ENCODE measurements around the gene SNRNP200. TPM values are rescaled to one million over a fixed set of nuclear protein-coding genes. Genes with fewer than 3 reads are reported as not detected.

Gene SNRNP200
- polyA plus RNA-seq, 2 donors, result 52.5 to 65.6 TPM

DNA sequence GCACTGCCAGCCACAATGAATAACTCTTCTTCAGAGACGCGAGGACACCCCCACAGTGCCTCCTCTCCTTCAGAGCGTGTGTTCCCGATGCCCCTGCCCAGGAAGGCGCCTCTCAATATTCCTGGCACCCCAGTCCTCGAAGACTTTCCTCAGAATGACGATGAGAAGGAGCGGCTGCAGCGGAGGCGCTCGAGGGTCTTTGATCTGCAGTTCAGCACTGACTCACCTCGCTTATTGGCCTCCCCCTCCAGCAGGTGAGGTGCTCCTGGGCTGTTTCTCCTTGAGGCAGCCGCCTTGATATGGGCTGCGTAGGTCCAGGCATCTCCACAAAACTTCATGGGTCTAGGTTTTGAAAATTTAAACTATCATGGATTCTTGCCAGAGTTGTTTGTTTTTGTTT, 36.3 kb upstream of the SNRNP200 start:
- Histone ChIP-seq H3K4me1 (ENCODE audit: control insufficient read depth in 2 of 2, insufficient read depth in 2 of 2, low read length in 1 of 2) (no peaks in the 10 kb centered on the region), H3K36me3 (ENCODE audit: control insufficient read depth in 2 of 2, insufficient read depth in 2 of 2, low read length in 1 of 2) (peaks cover 0 to 2% of the 10 kb centered on the region in 2 donors), H3K4me3 (ENCODE audit: low read depth in 1 of 2, low read length in 2 of 2) (no peak overlapping the region), H3K27me3 (ENCODE audit: control insufficient read depth in 1 of 2, insufficient read depth in 2 of 2, low read length in 2 of 2) (no peaks in the 10 kb centered on the region), H3K27ac (ENCODE audit: low read depth in 2 of 2, low read length in 1 of 2) (no peak overlapping the region), H3K9me3 (ENCODE audit: control insufficient read depth in 2 of 2, insufficient read depth in 1 of 2, low read depth in 1 of 2, low read length in 1 of 2) (no peaks in the 10 kb centered on the region)
- WGBS, 2 donors, result 87 to 92% methylated on average over 14 of the region's 14 CpGs

DNA sequence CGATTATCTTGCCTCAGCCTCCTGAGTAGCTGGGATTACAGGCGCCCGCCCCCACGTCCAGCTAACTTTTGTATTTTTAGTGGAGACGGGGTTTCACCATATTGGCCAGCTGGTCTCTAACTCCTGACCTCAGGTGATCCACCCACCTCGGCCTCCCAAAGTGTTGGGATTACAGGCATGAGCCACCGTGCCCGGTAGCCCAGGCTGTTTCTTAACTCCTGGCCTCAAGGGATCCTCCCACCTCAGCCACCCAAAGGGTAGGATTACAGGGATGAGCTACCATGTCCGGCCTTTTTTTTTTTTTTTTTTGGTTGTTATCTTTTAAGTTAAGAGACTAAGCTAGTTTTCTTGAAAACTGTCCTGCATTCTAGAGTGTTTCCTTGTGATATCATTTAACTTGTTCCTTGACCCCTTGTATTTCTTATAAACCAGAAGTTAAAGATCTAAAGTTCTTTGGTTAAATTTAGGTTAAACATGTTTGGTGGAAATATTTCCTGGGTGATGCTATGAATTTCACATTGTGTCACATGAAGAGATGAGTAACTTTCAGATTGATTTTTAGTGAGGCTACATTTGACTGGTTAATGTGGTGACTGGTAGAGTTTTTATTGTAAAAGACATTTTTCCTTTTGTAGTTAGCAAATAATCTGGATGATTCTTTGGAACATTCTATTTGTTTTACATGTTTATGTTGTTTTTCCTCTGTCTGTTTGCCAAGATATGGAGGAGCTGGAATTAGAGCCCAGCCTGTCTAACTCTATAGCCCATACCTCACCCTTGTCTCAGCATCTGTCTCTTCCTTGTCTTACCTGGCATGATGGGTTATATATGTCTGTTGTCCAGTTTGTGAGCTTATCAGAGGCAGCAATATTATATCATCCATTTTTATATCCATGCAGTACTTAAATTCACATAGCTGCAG, 35.4 kb upstream of the SNRNP200 start:
- 88 to 91% methylated on average over 9 of the region's 9 CpGs for WGBS, 2 donors
- Histone ChIP-seq H3K36me3 (ENCODE audit: control insufficient read depth in 2 of 2, insufficient read depth in 2 of 2, low read length in 1 of 2) (no peaks in the 10 kb centered on the region), H3K27me3 (ENCODE audit: control insufficient read depth in 1 of 2, insufficient read depth in 2 of 2, low read length in 2 of 2) (no peaks in the 10 kb centered on the region), H3K9me3 (ENCODE audit: control insufficient read depth in 2 of 2, insufficient read depth in 1 of 2, low read depth in 1 of 2, low read length in 1 of 2) (no peaks in the 10 kb centered on the region), H3K4me3 (ENCODE audit: low read depth in 1 of 2, low read length in 2 of 2) (no peak overlapping the region), H3K27ac (ENCODE audit: low read depth in 2 of 2, low read length in 1 of 2) (no peak overlapping the region), H3K4me1 (ENCODE audit: control insufficient read depth in 2 of 2, insufficient read depth in 2 of 2, low read length in 1 of 2) (peaks cover 0 to 3% of the 10 kb centered on the region in 2 donors)

DNA sequence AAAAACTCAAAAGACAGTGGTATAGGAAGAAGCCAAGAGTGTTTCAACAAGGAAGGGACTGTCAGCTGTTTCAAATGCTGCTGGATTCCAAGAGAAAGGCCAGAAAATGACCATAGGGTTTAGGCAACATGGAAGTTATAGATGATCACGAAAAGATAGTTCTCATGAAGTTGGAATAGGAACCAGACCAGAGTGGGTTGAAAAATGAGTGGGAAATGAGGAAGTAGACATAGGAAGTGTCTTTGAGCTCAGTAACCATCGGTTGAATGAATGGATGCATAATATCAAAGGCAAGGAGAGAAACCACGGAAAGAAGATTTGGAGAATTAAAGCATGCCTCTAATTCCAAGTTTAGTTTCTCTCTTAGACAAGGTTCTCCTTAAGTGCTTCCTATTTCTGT, 31.5 kb upstream of the SNRNP200 start:
- no peaks in the 10 kb centered on the region for H3K27me3 ChIP-seq (ENCODE audit: control insufficient read depth in 1 of 2, insufficient read depth in 2 of 2, low read length in 2 of 2)
- H3K9me3 ChIP-seq (ENCODE audit: control insufficient read depth in 2 of 2, insufficient read depth in 1 of 2, low read depth in 1 of 2, low read length in 1 of 2), result no peaks in the 10 kb centered on the region
- no peaks in the 10 kb centered on the region for H3K36me3 ChIP-seq (ENCODE audit: control insufficient read depth in 2 of 2, insufficient read depth in 2 of 2, low read length in 1 of 2)
- H3K4me1 ChIP-seq (ENCODE audit: control insufficient read depth in 2 of 2, insufficient read depth in 2 of 2, low read length in 1 of 2), result peaks cover 0 to 3% of the 10 kb centered on the region in 2 donors
- no peak overlapping the region for H3K27ac ChIP-seq (ENCODE audit: low read depth in 2 of 2, low read length in 1 of 2)
- 84 to 87% methylated on average over 3 of the region's 3 CpGs for WGBS, 2 donors
- H3K4me3 ChIP-seq (ENCODE audit: low read depth in 1 of 2, low read length in 2 of 2), result no peak overlapping the region

DNA sequence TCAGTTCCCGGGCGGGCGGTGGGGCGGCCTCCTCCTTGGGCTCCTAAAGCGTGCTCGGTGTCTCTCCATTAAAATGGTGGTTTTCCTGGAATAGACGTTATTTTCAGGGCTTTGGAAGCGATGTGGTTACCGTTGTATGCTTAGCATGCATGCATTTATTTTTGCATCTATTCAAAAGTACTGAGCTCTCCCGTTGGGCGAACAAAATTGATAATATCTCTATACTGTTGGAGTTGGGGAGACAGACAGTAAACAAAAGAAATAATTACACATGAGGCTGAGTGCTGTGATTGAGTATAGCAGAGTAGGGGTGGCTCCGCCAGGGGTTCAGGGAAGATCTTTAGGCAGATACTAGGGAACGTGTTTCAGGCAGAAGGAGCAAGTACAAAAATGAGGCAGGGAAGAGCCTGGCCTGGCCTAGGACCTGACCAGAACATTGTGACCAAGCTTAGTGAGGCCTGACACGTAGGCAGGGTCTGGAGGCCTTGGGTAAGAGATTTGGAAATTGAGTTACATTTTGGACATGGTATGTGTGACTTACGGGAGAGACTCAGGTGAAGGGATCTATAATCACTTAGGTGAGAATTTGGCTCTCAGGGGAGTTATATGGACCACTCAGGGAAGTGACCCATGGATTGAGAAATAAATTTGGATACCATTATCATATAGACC, 30.9 kb upstream of the SNRNP200 start:
- no peaks in the 10 kb centered on the region for H3K9me3 ChIP-seq (ENCODE audit: control insufficient read depth in 2 of 2, insufficient read depth in 1 of 2, low read depth in 1 of 2, low read length in 1 of 2)
- H3K27ac ChIP-seq (ENCODE audit: low read depth in 2 of 2, low read length in 1 of 2), result peak overlapping the region in 1 of 2 donors; percentile 96
- no peaks in the 10 kb centered on the region for H3K27me3 ChIP-seq (ENCODE audit: control insufficient read depth in 1 of 2, insufficient read depth in 2 of 2, low read length in 2 of 2)
- no peaks in the 10 kb centered on the region for H3K36me3 ChIP-seq (ENCODE audit: control insufficient read depth in 2 of 2, insufficient read depth in 2 of 2, low read length in 1 of 2)
- peak overlapping the region; percentile 53 to 74 for H3K4me3 ChIP-seq (ENCODE audit: low read depth in 1 of 2, low read length in 2 of 2)
- H3K4me1 ChIP-seq (ENCODE audit: control insufficient read depth in 2 of 2, insufficient read depth in 2 of 2, low read length in 1 of 2), result peaks cover 0 to 3% of the 10 kb centered on the region in 2 donors
- WGBS, 2 donors, result 14 to 16% methylated on average over 15 of the region's 15 CpGs

DNA sequence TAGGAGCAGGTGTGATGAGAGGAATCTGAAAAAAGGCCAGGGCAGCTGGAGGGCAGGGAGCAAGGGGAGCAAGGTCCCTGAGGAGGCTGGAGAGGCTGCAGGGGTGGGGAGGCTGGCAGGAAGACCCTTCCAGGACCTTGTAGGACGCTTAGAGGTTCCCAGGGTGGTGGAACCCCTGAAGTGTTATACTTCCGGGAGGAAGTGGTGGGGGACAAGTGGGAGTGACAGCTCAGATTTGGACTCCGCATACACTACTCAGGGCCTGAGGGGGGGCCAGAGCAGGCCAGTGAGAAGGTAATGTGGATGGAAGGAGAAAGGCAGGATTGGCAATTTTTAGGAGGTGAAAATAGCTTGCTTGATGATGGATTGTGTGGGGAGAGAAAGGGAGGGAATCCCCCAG, 28.4 kb upstream of the SNRNP200 start:
- Histone ChIP-seq H3K9me3 (ENCODE audit: control insufficient read depth in 2 of 2, insufficient read depth in 1 of 2, low read depth in 1 of 2, low read length in 1 of 2) (no peaks in the 10 kb centered on the region), H3K4me3 (ENCODE audit: low read depth in 1 of 2, low read length in 2 of 2) (no peak overlapping the region), H3K4me1 (ENCODE audit: control insufficient read depth in 2 of 2, insufficient read depth in 2 of 2, low read length in 1 of 2) (peaks cover 0 to 3% of the 10 kb centered on the region in 2 donors), H3K27ac (ENCODE audit: low read depth in 2 of 2, low read length in 1 of 2) (no peak overlapping the region), H3K27me3 (ENCODE audit: control insufficient read depth in 1 of 2, insufficient read depth in 2 of 2, low read length in 2 of 2) (no peaks in the 10 kb centered on the region), H3K36me3 (ENCODE audit: control insufficient read depth in 2 of 2, insufficient read depth in 2 of 2, low read length in 1 of 2) (no peaks in the 10 kb centered on the region)
- WGBS, 2 donors, result 83 to 85% methylated on average over 3 of the region's 3 CpGs

DNA sequence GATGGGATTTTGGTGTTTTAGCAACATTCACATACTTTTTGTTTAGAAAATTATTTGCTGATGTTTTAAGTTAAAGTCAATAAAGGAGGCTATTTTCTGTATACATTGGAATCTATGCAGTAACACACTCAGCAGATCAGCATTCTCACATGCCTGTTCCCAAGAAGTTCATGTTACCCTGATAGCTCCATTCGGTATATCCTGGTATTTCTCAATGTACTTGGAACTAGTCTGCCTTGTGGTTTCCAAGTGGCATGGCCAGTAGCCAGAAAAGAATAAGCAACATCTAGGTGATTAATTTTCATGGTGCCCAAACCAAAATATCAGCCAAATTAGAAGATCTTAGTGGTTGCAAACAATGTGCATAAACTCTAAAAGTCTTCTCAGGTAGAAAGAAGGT, 25.1 kb upstream of the SNRNP200 start:
- Histone ChIP-seq H3K4me3 (ENCODE audit: low read depth in 1 of 2, low read length in 2 of 2) (no peak overlapping the region), H3K36me3 (ENCODE audit: control insufficient read depth in 2 of 2, insufficient read depth in 2 of 2, low read length in 1 of 2) (peaks cover 0 to 3% of the 10 kb centered on the region in 2 donors), H3K9me3 (ENCODE audit: control insufficient read depth in 2 of 2, insufficient read depth in 1 of 2, low read depth in 1 of 2, low read length in 1 of 2) (no peaks in the 10 kb centered on the region), H3K4me1 (ENCODE audit: control insufficient read depth in 2 of 2, insufficient read depth in 2 of 2, low read length in 1 of 2) (peaks cover 0 to 6% of the 10 kb centered on the region in 2 donors), H3K27me3 (ENCODE audit: control insufficient read depth in 1 of 2, insufficient read depth in 2 of 2, low read length in 2 of 2) (no peaks in the 10 kb centered on the region), H3K27ac (ENCODE audit: low read depth in 2 of 2, low read length in 1 of 2) (no peak overlapping the region)
- WGBS, 2 donors, result 27 to 42% methylated on average over 1 of the region's 1 CpG

DNA sequence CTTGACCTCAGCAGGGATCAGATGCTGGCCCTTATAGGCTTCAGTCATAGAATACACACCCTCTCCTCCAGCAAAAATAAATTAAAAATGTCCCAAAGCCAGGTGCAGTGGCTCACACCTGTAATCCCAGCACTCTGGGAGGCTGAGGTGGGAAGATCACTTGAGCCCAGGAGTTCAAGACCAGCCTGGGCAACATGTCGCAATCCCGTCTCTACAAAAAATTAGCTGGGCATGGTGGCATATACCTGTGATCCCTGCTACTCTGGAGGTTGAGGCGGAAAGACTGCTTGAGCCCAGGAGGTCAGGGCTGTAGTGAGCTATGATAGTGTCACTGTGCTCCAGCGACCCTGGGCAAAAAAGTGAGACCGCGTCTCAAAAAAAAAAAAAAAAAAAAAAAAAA, 24.5 kb upstream of the SNRNP200 start:
- 90 to 95% methylated on average over 4 to 6 of the region's 6 CpGs for WGBS, 2 donors
- peaks cover 0 to 6% of the 10 kb centered on the region in 2 donors for H3K4me1 ChIP-seq (ENCODE audit: control insufficient read depth in 2 of 2, insufficient read depth in 2 of 2, low read length in 1 of 2)
- peaks cover 0 to 3% of the 10 kb centered on the region in 2 donors for H3K36me3 ChIP-seq (ENCODE audit: control insufficient read depth in 2 of 2, insufficient read depth in 2 of 2, low read length in 1 of 2)
- no peaks in the 10 kb centered on the region for H3K9me3 ChIP-seq (ENCODE audit: control insufficient read depth in 2 of 2, insufficient read depth in 1 of 2, low read depth in 1 of 2, low read length in 1 of 2)
- H3K27me3 ChIP-seq (ENCODE audit: control insufficient read depth in 1 of 2, insufficient read depth in 2 of 2, low read length in 2 of 2), result no peaks in the 10 kb centered on the region
- no peak overlapping the region for H3K4me3 ChIP-seq (ENCODE audit: low read depth in 1 of 2, low read length in 2 of 2)
- H3K27ac ChIP-seq (ENCODE audit: low read depth in 2 of 2, low read length in 1 of 2), result no peak overlapping the region

DNA sequence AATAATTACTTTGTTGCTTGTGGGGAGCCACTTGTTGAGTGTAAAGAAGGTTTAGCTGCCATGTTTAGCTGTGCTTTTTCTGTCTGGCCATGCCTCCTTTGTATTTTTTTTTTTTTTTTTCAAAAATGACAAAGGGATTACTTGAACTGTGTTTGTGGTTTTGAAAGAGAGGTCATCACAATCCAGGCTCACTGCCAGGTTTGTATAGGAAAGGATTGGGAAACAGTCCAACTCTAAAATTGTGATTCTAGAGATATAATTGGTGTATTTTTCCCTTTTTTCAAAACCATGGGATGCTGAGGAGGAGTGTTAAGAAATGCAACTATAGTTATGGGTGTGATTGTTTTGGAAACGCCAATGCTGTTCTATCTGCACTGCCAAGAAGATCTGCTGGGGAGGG, 24.1 kb upstream of the SNRNP200 start:
- Histone ChIP-seq H3K4me3 (ENCODE audit: low read depth in 1 of 2, low read length in 2 of 2) (no peak overlapping the region), H3K4me1 (ENCODE audit: control insufficient read depth in 2 of 2, insufficient read depth in 2 of 2, low read length in 1 of 2) (peaks cover 0 to 6% of the 10 kb centered on the region in 2 donors), H3K27ac (ENCODE audit: low read depth in 2 of 2, low read length in 1 of 2) (no peak overlapping the region), H3K27me3 (ENCODE audit: control insufficient read depth in 1 of 2, insufficient read depth in 2 of 2, low read length in 2 of 2) (no peaks in the 10 kb centered on the region), H3K36me3 (ENCODE audit: control insufficient read depth in 2 of 2, insufficient read depth in 2 of 2, low read length in 1 of 2) (peaks cover 0 to 3% of the 10 kb centered on the region in 2 donors), H3K9me3 (ENCODE audit: control insufficient read depth in 2 of 2, insufficient read depth in 1 of 2, low read depth in 1 of 2, low read length in 1 of 2) (no peaks in the 10 kb centered on the region)
- WGBS, 2 donors, result 59 to 60% methylated on average over 1 of the region's 1 CpG

DNA sequence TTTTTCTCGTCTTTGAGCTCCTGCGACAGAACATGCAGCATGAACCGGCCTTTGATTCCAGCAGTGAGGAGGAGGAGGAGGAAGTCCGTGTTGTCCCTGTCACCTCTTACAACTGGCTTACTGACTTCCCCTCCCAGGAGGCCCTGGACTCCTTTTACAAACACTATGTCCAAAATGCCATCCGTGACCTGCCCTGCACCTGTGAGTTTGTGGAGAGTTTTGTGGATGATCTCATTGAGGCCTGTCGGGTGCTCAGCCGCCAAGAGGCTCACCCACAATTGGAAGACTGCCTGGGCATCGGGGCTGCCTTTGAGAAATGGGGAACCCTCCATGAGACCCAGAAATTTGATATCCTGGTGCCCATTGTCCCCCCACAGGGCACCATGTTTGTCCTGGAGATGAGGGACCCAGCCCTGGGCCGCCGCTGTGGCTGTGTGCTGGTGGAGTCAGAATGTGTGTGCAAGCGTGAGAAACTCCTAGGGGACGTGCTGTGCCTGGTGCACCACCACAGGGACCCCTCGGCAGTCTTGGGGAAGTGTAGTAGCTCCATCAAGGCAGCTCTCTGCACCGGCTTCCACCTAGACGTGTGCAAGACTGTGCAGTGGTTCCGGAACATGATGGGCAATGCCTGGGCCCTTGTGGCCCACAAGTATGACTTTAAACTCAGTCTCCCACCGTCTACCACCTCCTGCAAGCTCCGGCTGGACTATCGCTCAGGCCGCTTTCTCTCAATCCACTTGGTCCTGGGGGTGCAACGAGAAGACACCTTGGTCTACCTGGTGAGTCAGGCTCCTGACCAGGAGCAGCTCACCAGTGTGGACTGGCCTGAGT, 21.9 kb upstream of the SNRNP200 start:
- Histone ChIP-seq H3K9me3 (ENCODE audit: control insufficient read depth in 2 of 2, insufficient read depth in 1 of 2, low read depth in 1 of 2, low read length in 1 of 2) (no peaks in the 10 kb centered on the region), H3K27me3 (ENCODE audit: control insufficient read depth in 1 of 2, insufficient read depth in 2 of 2, low read length in 2 of 2) (no peaks in the 10 kb centered on the region), H3K27ac (ENCODE audit: low read depth in 2 of 2, low read length in 1 of 2) (no peak overlapping the region), H3K4me3 (ENCODE audit: low read depth in 1 of 2, low read length in 2 of 2) (no peak overlapping the region), H3K36me3 (ENCODE audit: control insufficient read depth in 2 of 2, insufficient read depth in 2 of 2, low read length in 1 of 2) (peaks cover 0 to 3% of the 10 kb centered on the region in 2 donors), H3K4me1 (ENCODE audit: control insufficient read depth in 2 of 2, insufficient read depth in 2 of 2, low read length in 1 of 2) (peaks cover 0 to 6% of the 10 kb centered on the region in 2 donors)
- 95% methylated on average over 21 of the region's 21 CpGs for WGBS, 2 donors
